GM19463 (cell line): ENCODE data around the gene DYNLL1.
"Not testable (repeated sequence)": the region's sequence is repeated elsewhere in the genome, so short reads cannot be mapped to it uniquely, and the experiment has no call there.

Source experiments
- ATAC-seq: cut with Tn5 transposase; IDR thresholded peaks from one replicate; pipeline ENCODE4 v1.9.1; 2021; ENCODE audit warnings: mild to moderate bottlenecking, moderate library complexity; ENCODE audit not compliant: unreplicated experiment

DYNLL1 gene

GRCh38 chr12:120495731-120496412 is at the start of gene DYNLL1:
Gene DYNLL1, plus strand, starts transcription at chr12:120496113. Its CDS starts 309 bp downstream, at chr12:120496422.
- ATAC-seq: peak; percentile 94

DNA sequence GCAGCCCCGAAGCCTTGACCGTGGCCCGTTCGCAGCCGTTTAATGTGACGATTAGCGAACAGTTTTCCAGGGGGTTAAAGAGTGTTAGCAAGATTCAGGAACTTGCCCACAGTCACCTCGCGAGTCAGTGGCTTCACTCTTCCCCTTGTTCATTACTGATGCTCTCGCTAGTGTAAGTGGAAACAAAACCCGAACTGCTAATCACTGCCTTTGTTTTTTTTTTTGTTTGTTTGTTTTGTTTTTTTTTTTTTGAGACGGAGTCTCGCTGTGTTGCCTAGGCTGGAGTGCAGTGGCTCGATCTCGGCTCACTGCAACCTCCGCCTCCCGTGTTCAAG is 49.1 kb upstream of the DYNLL1 start:
- ATAC-seq: not testable (repeated sequence)

DNA sequence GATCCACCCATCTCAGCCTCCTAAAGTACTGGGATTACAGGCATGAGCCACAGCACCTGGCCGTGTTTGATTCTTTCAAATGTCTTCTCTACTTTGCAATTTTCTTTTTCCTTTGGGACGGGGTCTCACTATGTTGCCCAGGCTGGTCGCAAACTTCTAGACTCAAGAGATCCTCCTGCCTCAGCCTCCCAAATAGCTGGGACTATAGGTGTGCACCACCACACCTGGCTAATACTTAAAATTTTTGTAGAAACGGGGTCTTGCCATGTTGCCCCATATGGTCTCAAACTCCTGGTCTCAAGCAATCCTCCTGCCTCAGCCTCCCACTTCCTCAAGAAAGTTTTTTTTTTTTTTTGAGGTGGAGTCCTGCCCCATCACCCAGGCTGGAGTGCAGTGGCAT is 47.9 kb upstream of the DYNLL1 start:
- ATAC-seq: no peak

DNA sequence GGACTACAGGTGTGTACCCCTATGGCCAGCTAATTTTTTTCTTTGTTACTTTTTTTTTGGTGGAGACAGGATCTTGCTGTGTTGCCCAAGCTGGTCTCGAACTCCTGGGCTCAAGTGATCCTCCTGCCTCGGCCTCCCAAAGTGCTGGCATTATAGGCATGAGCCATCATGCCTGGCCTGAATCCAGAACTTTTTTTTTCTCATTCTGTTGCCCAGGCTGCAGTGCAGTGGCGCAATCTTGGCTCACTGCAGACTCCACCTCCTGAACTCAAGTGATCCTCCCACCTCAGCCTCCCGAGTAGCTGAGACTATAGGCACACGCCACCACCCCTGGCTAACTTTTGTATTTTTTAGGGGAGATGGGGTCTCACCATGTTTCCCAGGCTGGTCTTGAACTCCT is 43.4 kb upstream of the DYNLL1 start:
- not testable (repeated sequence) for ATAC-seq

DNA sequence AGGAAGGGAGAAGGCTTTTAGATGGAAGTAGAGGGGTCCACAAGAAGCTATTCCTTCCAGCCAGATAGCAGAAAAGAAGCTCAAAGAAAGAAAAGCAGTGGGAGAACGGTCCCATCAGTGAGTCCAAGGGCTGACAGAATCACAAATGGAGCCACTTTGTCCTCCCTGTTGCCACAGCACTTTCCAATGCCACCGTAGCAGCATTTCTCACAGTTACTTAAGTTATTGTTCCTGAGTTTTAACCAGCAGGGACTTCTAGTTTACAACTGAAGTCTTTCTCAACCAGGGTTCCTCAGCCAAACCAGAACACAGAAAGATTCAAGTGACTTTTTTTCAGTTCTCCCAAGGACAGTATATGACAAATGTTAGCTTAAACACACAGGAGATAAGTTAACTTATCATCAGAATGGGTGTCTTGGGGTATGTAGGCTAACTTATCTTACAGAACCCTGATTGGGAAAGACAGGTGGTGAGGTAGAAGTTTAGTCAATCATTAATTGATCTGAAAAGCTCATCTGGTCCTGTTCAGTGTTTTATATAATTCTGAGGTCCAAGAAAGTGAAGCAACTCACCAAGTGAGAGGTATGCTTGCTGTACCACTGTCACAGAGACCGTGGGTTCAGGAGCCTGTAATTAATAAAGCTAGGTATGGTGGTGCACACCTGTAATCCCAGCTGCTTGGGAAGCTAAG is 42.7 kb upstream of the DYNLL1 start:
- ATAC-seq: no peak

- ATAC-seq: peak; percentile 62
These were observed 41.9 kb upstream of the DYNLL1 start for GRCh38 chr12:120453977-120454376.

DNA sequence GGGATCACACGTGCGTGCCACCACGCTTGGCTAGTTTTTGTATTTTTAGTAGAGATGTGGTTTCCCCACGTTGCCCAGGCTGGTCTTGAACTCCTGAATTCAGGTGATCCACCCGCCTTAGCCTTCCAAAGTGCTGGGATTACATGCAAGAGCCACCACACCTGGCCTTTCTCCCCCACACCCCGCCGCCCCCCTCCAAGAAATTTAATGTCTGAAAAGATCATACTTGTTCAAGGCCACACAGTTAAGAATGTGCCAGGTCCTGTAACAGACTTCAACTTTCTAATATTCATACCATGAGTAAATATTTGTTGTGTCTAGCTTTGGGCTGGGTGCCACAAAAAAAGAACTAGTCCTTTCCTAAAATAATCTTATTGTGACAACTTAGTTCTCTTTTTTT is 40.6 kb upstream of the DYNLL1 start:
- ATAC-seq: no peak

- no peak for ATAC-seq
These were observed 38.8 kb upstream of the DYNLL1 start for GRCh38 chr12:120457133-120457532.

- no peak for ATAC-seq
These were observed 35.8 kb upstream of the DYNLL1 start for GRCh38 chr12:120460157-120460556.

- ATAC-seq: no peak
These were observed 33.7 kb upstream of the DYNLL1 start for GRCh38 chr12:120462099-120462640.

- ATAC-seq: no peak
These were observed 32.2 kb upstream of the DYNLL1 start for GRCh38 chr12:120463712-120464111.

- ATAC-seq: no peak
These were observed 30.2 kb upstream of the DYNLL1 start for GRCh38 chr12:120465756-120466155.

DNA sequence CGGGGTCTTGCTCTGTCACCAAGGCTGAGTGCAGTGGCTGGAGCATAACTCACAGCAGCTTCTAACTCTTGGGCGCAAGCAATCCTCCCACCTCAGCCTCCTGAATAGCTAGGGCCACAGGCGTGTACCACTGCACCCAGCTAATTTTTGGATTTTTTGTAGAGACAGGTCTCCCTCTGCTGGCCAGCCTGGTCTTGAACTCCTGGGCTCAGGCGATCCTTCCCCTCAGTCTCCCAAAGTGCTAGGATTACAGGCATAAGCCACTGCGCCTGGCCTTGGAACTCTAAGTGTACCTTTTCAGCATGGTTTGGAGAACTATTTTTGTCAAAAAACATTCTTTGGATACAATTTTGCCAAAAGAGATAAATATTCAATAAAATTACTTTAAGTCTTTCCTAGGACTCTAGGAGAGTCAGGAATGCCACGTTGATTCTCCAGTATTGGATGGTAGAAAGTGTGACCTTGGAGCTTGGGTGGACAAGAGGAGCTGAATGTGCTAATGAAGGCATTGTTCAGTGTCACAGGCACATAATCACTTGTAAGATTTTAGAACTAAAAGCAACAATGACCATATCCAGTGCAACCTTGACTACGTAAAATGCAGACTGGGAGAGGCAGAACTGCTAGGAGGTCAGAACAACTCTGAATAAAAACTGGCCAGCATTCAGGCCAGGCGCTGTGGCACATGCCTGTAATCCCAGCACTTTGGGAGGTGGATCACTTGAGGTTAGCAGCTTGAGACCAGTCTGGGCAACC is 29.2 kb upstream of the DYNLL1 start:
- no peak for ATAC-seq

DNA sequence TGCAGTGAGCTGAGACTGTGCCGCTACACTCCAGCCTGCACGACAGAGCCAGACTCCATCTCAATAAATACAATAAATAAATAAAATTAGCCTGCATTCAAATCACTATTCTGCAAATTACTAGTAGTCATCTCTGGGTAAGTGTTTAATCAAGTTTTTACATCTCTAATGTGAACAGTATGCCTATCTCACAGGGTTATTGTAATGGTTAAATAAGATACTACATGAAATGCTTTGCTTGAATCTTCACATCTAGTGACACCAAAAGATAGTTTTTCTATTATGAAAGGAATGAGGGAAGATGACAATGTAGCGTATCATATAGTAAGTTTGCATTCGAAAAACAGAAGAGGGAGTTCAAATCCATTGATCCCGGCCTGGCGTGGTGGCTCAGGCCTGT is 28.5 kb upstream of the DYNLL1 start:
- ATAC-seq: no peak

- no peak for ATAC-seq
These were observed 27.5 kb upstream of the DYNLL1 start for GRCh38 chr12:120468325-120468820.

GRCh38 chr12:120468821-120469449 is 27.0 kb upstream of the DYNLL1 start:
- ATAC-seq: peak; percentile 20

- peak; percentile 86 for ATAC-seq
These were observed 26.3 kb upstream of the DYNLL1 start, which contains the start of gene SRSF9 for GRCh38 chr12:120469450-120470149. Gene SRSF9, minus strand, starts transcription at chr12:120469748. Its CDS starts 139 bp downstream, at chr12:120469609.

- no peak for ATAC-seq
These were observed 25.6 kb upstream of the DYNLL1 start for GRCh38 chr12:120470150-120470784.

GRCh38 chr12:120472521-120472920 is 23.4 kb upstream of the DYNLL1 start:
- no peak for ATAC-seq
